IMR-90 (cell line): Measurements from ENCODE around the gene KCNAB1. TPM values are rescaled to one million over a fixed set of nuclear protein-coding genes. Genes with fewer than 3 reads are reported as not detected.

Source experiments
- ATAC-seq: fragments of 200-7000 bp; cut with Tn5 transposase; 2 replicates; pipeline ENCODE4 v1.9.1; 2020; ENCODE audit warnings: low read depth, mild to moderate bottlenecking, moderate library complexity
- BruUV-seq: library from RNA; stranded (reverse); fragments of 400-500 nt; replicated peaks from 2 replicates; lab custom pipeline; 2021; lab: Mats Ljungman, UMichigan
- CTCF ChIA-PET: fragments of 300-600 bp; formaldehyde crosslinking; extraction: SDS; loops from one replicate; lab custom pipeline; 2021; ENCODE audit warnings: antibody characterized with exemption; lab: Yijun Ruan, JAX
- POLR2A ChIA-PET: fragments of 300-600 bp; sonication (Branson Sonifier 250); formaldehyde crosslinking; loops from one replicate; lab custom pipeline; 2022; ENCODE audit warnings: antibody characterized with exemption; ENCODE audit not compliant: unreplicated experiment; lab: Charles Lee
- DNase-seq: peaks from one replicate; pipeline ENCODE4 v3.0.0; 2013
- H2AFZ ChIP-seq: replicated peaks from 2 replicates; pipeline ENCODE3; 2013; ENCODE audit warnings: low read length, mild to moderate bottlenecking; ENCODE audit not compliant: poor library complexity
- H2AK5ac ChIP-seq: 2 replicates; pipeline ENCODE4 v1.6.1; 2013; ENCODE audit warnings: low read depth, low read length, inconsistent platforms
- H2AK9ac ChIP-seq: replicated peaks from 2 replicates; pipeline ENCODE3; 2013; ENCODE audit warnings: mild to moderate bottlenecking, low read depth, low read length, moderate library complexity; ENCODE audit not compliant: poor library complexity
- H2BK120ac ChIP-seq: 2 replicates; pipeline ENCODE4 v1.6.1; 2013; ENCODE audit warnings: low read depth, low read length, inconsistent platforms
- H2BK15ac ChIP-seq: 3 replicates; pipeline ENCODE4 v1.6.1; 2013; ENCODE audit warnings: low read depth, low read length, inconsistent platforms
- H2BK20ac ChIP-seq: 2 replicates; pipeline ENCODE4 v1.6.1; 2013; ENCODE audit warnings: low read depth, mild to moderate bottlenecking, inconsistent platforms, low read length, moderate library complexity
- H2BK5ac ChIP-seq: 2 replicates; pipeline ENCODE4 v1.6.1; 2013; ENCODE audit warnings: mild to moderate bottlenecking, low read depth, low read length, inconsistent platforms; ENCODE audit not compliant: poor library complexity, severe bottlenecking
- H3K14ac ChIP-seq: replicated peaks from 2 replicates; pipeline ENCODE4 v1.6.1; 2013; ENCODE audit warnings: low read depth, low read length, inconsistent platforms
- H3K18ac ChIP-seq: 2 replicates; pipeline ENCODE4 v1.6.1; 2013; ENCODE audit warnings: low read depth, low read length, control low read depth
- H3K23ac ChIP-seq: 2 replicates; pipeline ENCODE4 v1.6.1; 2013; ENCODE audit warnings: low read depth, low read length, inconsistent platforms
- H3K27ac ChIP-seq: 2 replicates; pipeline ENCODE4 v1.5.1; 2013; ENCODE audit warnings: mild to moderate bottlenecking, control low read depth, low read length; ENCODE audit not compliant: insufficient read depth
- H3K27me3 ChIP-seq: 2 replicates; pipeline ENCODE4 v1.6.1; 2013; ENCODE audit warnings: low read length; ENCODE audit not compliant: control insufficient read depth, insufficient read depth
- H3K36me3 ChIP-seq: 2 replicates; pipeline ENCODE4 v1.6.1; 2013; ENCODE audit warnings: low read length, mixed read lengths; ENCODE audit not compliant: control insufficient read depth, insufficient read depth
- H3K4ac ChIP-seq: 2 replicates; pipeline ENCODE4 v1.6.1; 2013; ENCODE audit warnings: low read depth, low read length, inconsistent platforms
- H3K4me1 ChIP-seq: 2 replicates; pipeline ENCODE4 v1.6.1; 2013; ENCODE audit warnings: low read length, mixed read lengths; ENCODE audit not compliant: control insufficient read depth, insufficient read depth
- H3K4me2 ChIP-seq: 2 replicates; pipeline ENCODE4 v1.6.1; 2013; ENCODE audit warnings: low read depth, mild to moderate bottlenecking, control low read depth, low read length, moderate library complexity
- H3K4me3 ChIP-seq: 2 replicates; pipeline ENCODE4 v1.5.1; 2013; ENCODE audit warnings: low read depth, mild to moderate bottlenecking, control low read depth, low read length, moderate library complexity; ENCODE audit not compliant: insufficient read depth
- H3K56ac ChIP-seq: 2 replicates; pipeline ENCODE4 v1.6.1; 2013; ENCODE audit warnings: low read length, inconsistent platforms; ENCODE audit not compliant: insufficient read depth; ENCODE audit errors: extremely low read depth
- H3K79me1 ChIP-seq, 2 experiments: 2 replicates each; pipeline ENCODE4 v1.6.1; 2013; ENCODE audit warnings: low read length in 2 of 2, inconsistent platforms in 1 of 2, low read depth in 1 of 2
- H3K9ac ChIP-seq: 2 replicates; pipeline ENCODE4 v1.6.1; 2013; ENCODE audit warnings: low read depth, low read length, control low read depth
- H3K9me1 ChIP-seq: 2 replicates; pipeline ENCODE4 v1.6.1; 2013; ENCODE audit warnings: low read length, inconsistent platforms; ENCODE audit not compliant: insufficient read depth
- H3K9me3 ChIP-seq: 2 replicates; pipeline ENCODE4 v1.6.1; 2013; ENCODE audit warnings: low read length; ENCODE audit not compliant: control insufficient read depth, insufficient read depth
- H4K20me1 ChIP-seq: 2 replicates; pipeline ENCODE4 v1.6.1; 2013; ENCODE audit warnings: low read length, inconsistent platforms; ENCODE audit not compliant: insufficient read depth
- H4K5ac ChIP-seq: 2 replicates; pipeline ENCODE4 v1.6.1; 2013; ENCODE audit warnings: mild to moderate bottlenecking, low read depth, low read length, control low read depth
- H4K8ac ChIP-seq, 2 experiments: 2 replicates each; pipeline ENCODE4 v1.6.1; 2013; ENCODE audit warnings: low read depth in 2 of 2, low read length in 2 of 2, control low read depth in 1 of 2, inconsistent platforms in 1 of 2
- H4K91ac ChIP-seq: 2 replicates; pipeline ENCODE4 v1.6.1; 2013; ENCODE audit warnings: low read depth, low read length, inconsistent platforms; ENCODE audit not compliant: insufficient read depth
- BHLHE40 ChIP-seq: fragments of 150-350 bp; IDR thresholded peaks from 2 replicates; pipeline ENCODE4 v1.6.1; 2016; ENCODE audit warnings: mild to moderate bottlenecking, low read depth, low read length
- CEBPB ChIP-seq: IDR thresholded peaks from 2 replicates; pipeline ENCODE4 v1.6.1; 2012; ENCODE audit warnings: low read depth, low read length, improper control_type of control experiment
- CHD1 ChIP-seq: IDR thresholded peaks from 2 replicates; pipeline ENCODE4 v1.6.1; 2012; ENCODE audit warnings: low read depth, low read length, improper control_type of control experiment
- FOS ChIP-seq: fragments of 150-350 bp; IDR thresholded peaks from 2 replicates; pipeline ENCODE4 v1.6.1; 2016; ENCODE audit warnings: low read depth, low read length
- MAZ ChIP-seq: IDR thresholded peaks from 2 replicates; pipeline ENCODE4 v1.6.1; 2012; ENCODE audit warnings: low read depth, mild to moderate bottlenecking, low read length, improper control_type of control experiment, moderate library complexity, borderline replicate concordance
- MXI1 ChIP-seq: IDR thresholded peaks from 2 replicates; pipeline ENCODE4 v1.6.1; 2012; ENCODE audit warnings: low read depth, mild to moderate bottlenecking, low read length, moderate library complexity, borderline replicate concordance
- NFE2L2 ChIP-seq: fragments of 150-350 bp; IDR thresholded peaks from 2 replicates; pipeline ENCODE4 v1.6.1; 2016; ENCODE audit warnings: low read depth, mild to moderate bottlenecking, low read length
- POLR2A ChIP-seq: IDR thresholded peaks from 2 replicates; pipeline ENCODE4 v1.6.1; 2012; ENCODE audit warnings: mild to moderate bottlenecking, low read depth, low read length
- RAD21 ChIP-seq: IDR thresholded peaks from 2 replicates; pipeline ENCODE4 v1.6.1; 2012; ENCODE audit warnings: low read length, improper control_type of control experiment
- RCOR1 ChIP-seq: IDR thresholded peaks from 2 replicates; pipeline ENCODE4 v1.6.1; 2012; ENCODE audit warnings: mild to moderate bottlenecking, low read length, improper control_type of control experiment; ENCODE audit not compliant: insufficient replicate concordance
- RFX5 ChIP-seq: IDR thresholded peaks from 2 replicates; pipeline ENCODE4 v1.8.0; 2012; ENCODE audit warnings: low read depth, mild to moderate bottlenecking, low read length, moderate library complexity
- SMC3 ChIP-seq: fragments of 150-350 bp; IDR thresholded peaks from 2 replicates; pipeline ENCODE4 v1.6.1; 2016; ENCODE audit warnings: low read depth, mild to moderate bottlenecking, antibody characterized with exemption, low read length, moderate library complexity
- USF2 ChIP-seq: fragments of 150-350 bp; IDR thresholded peaks from 2 replicates; pipeline ENCODE4 v1.6.1; 2017; ENCODE audit warnings: mild to moderate bottlenecking, antibody characterized with exemption, low read length, low read depth
- WGBS, 2 experiments: methylation state at CpG; one replicate each; pipeline versions ENCODE4 v1.1.5 to v1.1.7; 2013; ENCODE audit warnings: missing lambda C conversion rate in 2 of 2; ENCODE audit not compliant: insufficient read length in 1 of 2; ENCODE audit errors: extremely low coverage in 2 of 2; 5-methylcytosine and 5-hydroxymethylcytosine counted together
- dilution Hi-C: fragments of 300-500 bp; cut with HindIII; formaldehyde crosslinking; loops from one replicate; pipeline ENCODE4 v1.14.3; 2018; ENCODE audit warnings: low sequenced_read_pairs; ENCODE audit not compliant: unreplicated experiment
- in situ Hi-C: fragments of 300-500 bp; cut with MboI; formaldehyde crosslinking; loops from 3 replicates; pipeline ENCODE4 v1.14.3; 2019; ENCODE audit warnings: low sequenced_read_pairs, inconsistent platforms, mixed read lengths
- intact Hi-C: fragments of 100-400 bp; cut with micrococcal nuclease; formaldehyde crosslinking; loops from 2 replicates; pipeline ENCODE4 v1.10.0; 2022
- polyA plus RNA-seq, 3 experiments: library from polyadenylated mRNA; depleted of rRNA; stranded (reverse); fragments of >200 nt; gene quantifications; 2 replicates each; pipeline ENCODE4 v1.2.3, GENCODE V29; 2012; ENCODE audit warnings: low replicate concordance in 1 of 3
- total RNA-seq: library from RNA; depleted of rRNA; stranded (reverse); fragments of >200 nt; gene quantifications from 2 replicates; pipeline ENCODE4 v1.2.3, GENCODE V29; 2012
- TF ChIP-seq, protein P1 (sequence below): fragments of 150-350 bp; IDR thresholded peaks from 2 replicates; pipeline ENCODE4 v1.6.1; 2016; ENCODE audit warnings: low read depth, mild to moderate bottlenecking, low read length, moderate library complexity, borderline replicate concordance

The KCNAB1 gene
- total and polyA plus RNA-seq, 2 of the 4 experiments (the other 2 are of a cell fraction) = under 0.01 to 0.07 TPM

DNA sequence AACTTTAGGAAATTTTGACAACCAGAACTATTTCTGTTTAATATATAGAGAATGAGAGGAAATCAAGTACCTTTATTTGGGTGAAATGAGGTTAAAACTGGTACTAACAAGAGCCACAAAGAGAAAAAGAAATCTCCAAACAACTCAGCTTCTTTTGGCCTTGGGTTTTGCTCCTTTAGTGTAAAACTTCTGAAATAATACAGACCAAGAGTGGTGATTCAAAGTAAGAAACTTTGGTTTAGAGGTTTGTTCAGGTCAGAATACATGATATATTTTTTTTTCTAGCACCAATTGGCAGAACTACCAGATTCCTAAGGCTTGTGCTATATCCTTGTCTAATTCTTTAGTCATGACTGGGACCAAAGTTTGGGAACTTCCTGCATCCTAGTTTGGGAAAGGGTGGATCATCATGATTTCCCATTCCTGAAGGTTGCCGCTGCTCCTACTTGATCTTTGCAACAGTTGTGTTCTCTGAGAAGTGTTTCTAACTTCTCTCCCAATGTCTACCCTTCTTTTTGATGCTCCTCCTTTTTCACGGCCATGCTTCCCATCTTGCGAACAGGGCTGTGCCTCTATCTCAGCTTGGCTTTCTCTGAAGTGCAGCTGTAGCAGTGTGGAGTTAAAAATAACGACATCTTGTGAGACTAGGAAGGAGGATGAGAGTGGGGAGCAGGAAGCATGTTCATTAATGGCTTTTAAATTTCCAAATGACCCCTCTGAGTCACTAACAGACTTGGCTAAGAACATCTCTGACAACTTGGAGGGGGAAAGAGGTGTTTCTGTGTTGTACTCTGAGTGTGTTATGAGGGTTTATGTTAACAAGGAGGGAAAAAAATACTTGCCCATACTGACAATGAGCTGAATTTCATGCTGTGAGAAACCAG, 87.7 kb downstream of the KCNAB1 start:
- 40% methylated on average over 2 of the region's 4 CpGs; no CpG with 5 or more reads in 1 of the 2 experiments for WGBS, 2 experiments
- no peaks in the 10 kb centered on the region for H3K27me3 ChIP-seq
- H3K4ac ChIP-seq = peak overlapping the region; percentile 98
- H2BK20ac ChIP-seq = peak overlapping the region; percentile 98
- H2AK9ac ChIP-seq = peak overlapping the region; percentile 85
- dilution Hi-C loops (no loop called here), in situ Hi-C loops (no loop called here), intact Hi-C loops (no loop called here)
- peaks cover 4% of the 10 kb centered on the region; the same call in 1 of the 2 replicates for H3K4me1 ChIP-seq
- H2BK5ac ChIP-seq = peak overlapping the region; percentile 95
- peak; percentile 85 for ATAC-seq
- H3K18ac ChIP-seq = peak overlapping the region; percentile 71
- no peaks in the 10 kb centered on the region for H4K20me1 ChIP-seq
- H2BK120ac ChIP-seq = peak overlapping the region; percentile 100
- DNase-seq = peak; percentile 88
- no peaks in the 10 kb centered on the region for H3K79me1 ChIP-seq
- H3K27ac ChIP-seq = peak overlapping the region; percentile 60
- H3K23ac ChIP-seq = peak overlapping the region; percentile 94
- H3K36me3 ChIP-seq = no peaks in the 10 kb centered on the region
- H3K56ac ChIP-seq = peak overlapping the region; percentile 58; the same call in 1 of the 2 replicates
- CTCF ChIA-PET = no interaction called here
- H4K5ac ChIP-seq = peak overlapping the region; percentile 23; the same call in 1 of the 2 replicates
- POLR2A ChIA-PET = no interaction called here
- no peak overlapping the region for H3K4me3 ChIP-seq
- BruUV-seq = no TSS peak
- H3K9me3 ChIP-seq = no peaks in the 10 kb centered on the region
- H3K9ac ChIP-seq = no peak overlapping the region
- peak overlapping the region; percentile 94 for H2AFZ ChIP-seq
- no peak for TF ChIP-seq CHD1
- TF ChIP-seq NFE2L2 = no peak
- no peak for TF ChIP-seq RAD21
- TF ChIP-seq MXI1 = no peak
- no peak for TF ChIP-seq CEBPB
- TF ChIP-seq, protein P1, sequence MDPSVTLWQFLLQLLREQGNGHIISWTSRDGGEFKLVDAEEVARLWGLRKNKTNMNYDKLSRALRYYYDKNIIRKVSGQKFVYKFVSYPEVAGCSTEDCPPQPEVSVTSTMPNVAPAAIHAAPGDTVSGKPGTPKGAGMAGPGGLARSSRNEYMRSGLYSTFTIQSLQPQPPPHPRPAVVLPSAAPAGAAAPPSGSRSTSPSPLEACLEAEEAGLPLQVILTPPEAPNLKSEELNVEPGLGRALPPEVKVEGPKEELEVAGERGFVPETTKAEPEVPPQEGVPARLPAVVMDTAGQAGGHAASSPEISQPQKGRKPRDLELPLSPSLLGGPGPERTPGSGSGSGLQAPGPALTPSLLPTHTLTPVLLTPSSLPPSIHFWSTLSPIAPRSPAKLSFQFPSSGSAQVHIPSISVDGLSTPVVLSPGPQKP = no peak
- TF ChIP-seq RFX5 = no peak
- TF ChIP-seq MAZ = no peak
- TF ChIP-seq SMC3 = no peak
- TF ChIP-seq RCOR1 = no peak
- TF ChIP-seq POLR2A = no peak
- no peak for TF ChIP-seq BHLHE40
- TF ChIP-seq USF2 = no peak
- TF ChIP-seq FOS = no peak
- peak overlapping the region; percentile 84; the same call in 1 of the 3 replicates for H2BK15ac ChIP-seq
- peaks cover 3% of the 10 kb centered on the region; the same call in 1 of the 2 replicates for H3K9me1 ChIP-seq
- H3K4me2 ChIP-seq = peak overlapping the region; percentile 76
- peak overlapping the region; percentile 98 for H4K91ac ChIP-seq
- peak overlapping the region; percentile 98 for H3K14ac ChIP-seq
- H2AK5ac ChIP-seq = peak overlapping the region; percentile 76; the same call in 1 of the 2 replicates
- H4K8ac ChIP-seq = peak overlapping the region; percentile 56 to 87
